Fibroblast of lung (primary cell): ENCODE measurements around the gene SEPTIN5.

Experiments
- CTCF ChIP-seq, 2 donors: IDR thresholded peaks in 1 of 2; conservative IDR thresholded peaks in 1 of 2; 1 replicate in 1 of 2; 2 replicates in 1 of 2; pipeline ENCODE4 v1.5.1; 2011 to 2012; ENCODE audit warnings: low read length in 2 of 2, control low read depth in 1 of 2, inconsistent platforms in 1 of 2, low read depth in 1 of 2, mild to moderate bottlenecking in 1 of 2
- EZH2 ChIP-seq: IDR thresholded peaks from 2 replicates; pipeline ENCODE4 v1.5.1; 2012; ENCODE audit warnings: low read length, control low read depth, mild to moderate bottlenecking; ENCODE audit errors: missing control alignments

- TF ChIP-seq CTCF (conservative IDR thresholded peaks at IDR 0.05 in 1 of 2, IDR thresholded peaks at IDR 0.05 in 1 of 2; ENCODE audit: low read depth in 1 of 2, low read length in 2 of 2) (no peak), EZH2 (no peak)
Measured at GRCh38 chr22:19689408-19689807, 24.9 kb upstream of the SEPTIN5 start.
